Astrocyte of the hippocampus (primary cell): ENCODE measurements around the gene MPP3.
"Not testable (repeated sequence)": the region's sequence is repeated elsewhere in the genome, so short reads cannot be mapped to it uniquely, and the experiment has no call there.

ENCODE experiments used
- DNase-seq: peaks from one replicate; pipeline ENCODE4 v3.0.0; 2011; ENCODE audit warnings: low read depth, low spot score

Gene MPP3

GRCh38 chr17:43808076-43808475 is 24.9 kb downstream of the MPP3 start:
- DNase-seq = no peak

- no peak for DNase-seq
Observed at GRCh38 chr17:43805117-43805516, 27.8 kb downstream of the MPP3 start.

GRCh38 chr17:43803758-43804157 is 29.2 kb downstream of the MPP3 start:
- DNase-seq = no peak

GRCh38 chr17:43801844-43802243 is 31.1 kb downstream of the MPP3 start:
- DNase-seq = no peak

GRCh38 chr17:43800736-43801135 is 32.2 kb downstream of the MPP3 start:
- no peak for DNase-seq

- no peak for DNase-seq
Observed at GRCh38 chr17:43799047-43799446, 33.9 kb downstream of the MPP3 start.

- DNase-seq = not testable (repeated sequence)
Observed at GRCh38 chr17:43798024-43798423, 34.9 kb downstream of the MPP3 start.

GRCh38 chr17:43792668-43793067 is 40.3 kb downstream of the MPP3 start:
- not testable (repeated sequence) for DNase-seq

- DNase-seq = peak; percentile 36
Observed at GRCh38 chr17:43791589-43791988, 41.4 kb downstream of the MPP3 start.

GRCh38 chr17:43790311-43790940 is 42.5 kb downstream of the MPP3 start:
- DNase-seq = no peak

- DNase-seq = no peak
Observed at GRCh38 chr17:43789482-43789881, 43.5 kb downstream of the MPP3 start.

- no peak for DNase-seq
Observed at GRCh38 chr17:43788540-43788939, 44.4 kb downstream of the MPP3 start.

- DNase-seq = no peak
Observed at GRCh38 chr17:43787728-43788127, 45.2 kb downstream of the MPP3 start.

- peak; percentile 69 for DNase-seq
Observed at GRCh38 chr17:43784628-43785101, 48.3 kb downstream of the MPP3 start.

GRCh38 chr17:43784068-43784467 is 48.9 kb downstream of the MPP3 start:
- peak; percentile 31 for DNase-seq

GRCh38 chr17:43782913-43783680 is 49.8 kb downstream of the MPP3 start:
- no peak for DNase-seq

- no peak for DNase-seq
Observed at GRCh38 chr17:43780135-43780534, 52.8 kb downstream of the MPP3 start, which contains the start of gene CFAP97D1. CFAP97D1 (plus strand) TSS chr17:43780435; CDS start chr17:43780463, 28 bp downstream.

- no peak for DNase-seq
Observed at GRCh38 chr17:43779145-43780125, 53.5 kb downstream of the MPP3 start.

- peak; percentile 97 for DNase-seq
Observed at GRCh38 chr17:43778337-43779144, 54.4 kb downstream of the MPP3 start, which contains the start of gene DUSP3. DUSP3 (minus strand) TSS chr17:43778977; CDS start chr17:43778924, 53 bp downstream.

GRCh38 chr17:43774304-43775250 is 58.4 kb downstream of the MPP3 start:
- no peak for DNase-seq
